Gastrocnemius medialis (tissue), 4 donors: Measurements from ENCODE around the gene CCDC92.

Experiments
- POLR2A ChIP-seq, 2 donors: fragments of 450-650 bp; IDR thresholded peaks; one replicate each; pipeline ENCODE4 v1.6.1; 2017; ENCODE audit warnings: antibody characterized with exemption in 2 of 2, mild to moderate bottlenecking in 2 of 2, moderate library complexity in 2 of 2
- TF ChIP-seq, protein P1 (sequence below), 5 experiments: fragments of 450-650 bp in 3 of 5; fragments of 200-600 bp in 2 of 5; sonication (generic) in 2 of 5; IDR thresholded peaks in 4 of 5; conservative IDR thresholded peaks in 1 of 5; 1 replicate in 4 of 5; 2 replicates in 1 of 5; pipeline ENCODE4 v1.5.1; 2016 to 2019; ENCODE audit warnings: antibody characterized with exemption in 5 of 5, mild to moderate bottlenecking in 3 of 5, moderate library complexity in 3 of 5

DNA sequence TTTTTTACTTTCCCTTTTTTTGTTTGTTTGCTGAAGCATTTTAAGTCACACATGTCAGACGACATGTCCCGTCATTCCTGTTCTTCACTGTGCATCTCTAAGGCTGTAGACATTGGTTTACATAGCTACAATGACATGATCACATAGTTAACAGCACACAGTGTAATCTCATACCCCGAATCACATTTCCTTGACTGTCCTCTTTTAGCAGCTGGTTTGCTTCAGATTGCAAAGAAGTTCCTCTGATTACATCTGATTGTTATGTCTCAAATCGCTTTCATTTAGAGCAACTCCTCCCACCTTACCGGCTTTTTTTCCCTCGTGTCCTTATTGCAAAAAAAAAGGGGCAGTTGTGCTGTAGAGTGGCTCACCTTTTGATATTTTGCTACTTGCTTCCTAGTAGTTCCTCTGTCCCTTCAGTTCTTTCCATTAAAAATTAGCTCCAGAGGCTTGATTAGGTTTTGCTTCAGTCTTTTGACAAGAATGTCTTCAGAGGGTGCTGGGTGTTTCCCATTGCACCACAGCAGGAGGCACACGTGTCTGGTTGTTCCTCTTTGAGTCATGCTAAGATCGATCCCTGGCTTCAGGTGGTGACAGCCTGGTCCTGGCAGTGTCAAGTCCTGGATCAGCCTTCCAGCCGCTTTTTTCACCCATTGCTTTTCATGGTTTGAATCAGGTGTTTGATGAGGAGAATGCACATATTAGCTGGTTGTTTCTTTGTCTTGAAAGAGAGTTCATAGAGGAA, 35.4 kb upstream of the CCDC92 start:
- TF ChIP-seq, protein P1, sequence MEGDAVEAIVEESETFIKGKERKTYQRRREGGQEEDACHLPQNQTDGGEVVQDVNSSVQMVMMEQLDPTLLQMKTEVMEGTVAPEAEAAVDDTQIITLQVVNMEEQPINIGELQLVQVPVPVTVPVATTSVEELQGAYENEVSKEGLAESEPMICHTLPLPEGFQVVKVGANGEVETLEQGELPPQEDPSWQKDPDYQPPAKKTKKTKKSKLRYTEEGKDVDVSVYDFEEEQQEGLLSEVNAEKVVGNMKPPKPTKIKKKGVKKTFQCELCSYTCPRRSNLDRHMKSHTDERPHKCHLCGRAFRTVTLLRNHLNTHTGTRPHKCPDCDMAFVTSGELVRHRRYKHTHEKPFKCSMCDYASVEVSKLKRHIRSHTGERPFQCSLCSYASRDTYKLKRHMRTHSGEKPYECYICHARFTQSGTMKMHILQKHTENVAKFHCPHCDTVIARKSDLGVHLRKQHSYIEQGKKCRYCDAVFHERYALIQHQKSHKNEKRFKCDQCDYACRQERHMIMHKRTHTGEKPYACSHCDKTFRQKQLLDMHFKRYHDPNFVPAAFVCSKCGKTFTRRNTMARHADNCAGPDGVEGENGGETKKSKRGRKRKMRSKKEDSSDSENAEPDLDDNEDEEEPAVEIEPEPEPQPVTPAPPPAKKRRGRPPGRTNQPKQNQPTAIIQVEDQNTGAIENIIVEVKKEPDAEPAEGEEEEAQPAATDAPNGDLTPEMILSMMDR (IDR thresholded peaks at IDR 0.05 in 4 of 5, conservative IDR thresholded peaks at IDR 0.05 in 1 of 5), result no peak
- no peak for TF ChIP-seq POLR2A (IDR thresholded peaks at IDR 0.05)
